ENCODE data around the gene CSDE1. TPM values are rescaled to one million over a fixed set of nuclear protein-coding genes. Genes with fewer than 3 reads are reported as not detected.

CSDE1 gene
- total and polyA plus RNA-seq, 4 donors = 135 to 591 (median 294) TPM

- Histone ChIP-seq H3K9me3 (ENCODE audit: control insufficient read depth in 4 of 4, insufficient read depth in 3 of 4, low read length in 3 of 4) (no peaks in the 10 kb centered on the region), H3K27ac (ENCODE audit: low read depth in 1 of 2, low read length in 1 of 2) (no peak within 1 kb of the TSS), H3K4me1 (ENCODE audit: control insufficient read depth in 5 of 5, insufficient read depth in 5 of 5, low read length in 5 of 5) (no peaks in the 10 kb centered on the region), H3K9ac (ENCODE audit: insufficient read depth in 1 of 2, low read length in 2 of 2) (no peak within 1 kb of the TSS), H3K27me3 (ENCODE audit: control insufficient read depth in 3 of 3, insufficient read depth in 3 of 3, low read length in 2 of 3) (peaks cover 0 to 7% (median 0%) of the 10 kb centered on the region in 3 donors), H3K4me3 (no peak within 1 kb of the TSS), H3K36me3 (ENCODE audit: control insufficient read depth in 4 of 4, insufficient read depth in 4 of 4, low read length in 4 of 4) (no peaks in the 10 kb centered on the region)
- TF ChIP-seq, protein P1, sequence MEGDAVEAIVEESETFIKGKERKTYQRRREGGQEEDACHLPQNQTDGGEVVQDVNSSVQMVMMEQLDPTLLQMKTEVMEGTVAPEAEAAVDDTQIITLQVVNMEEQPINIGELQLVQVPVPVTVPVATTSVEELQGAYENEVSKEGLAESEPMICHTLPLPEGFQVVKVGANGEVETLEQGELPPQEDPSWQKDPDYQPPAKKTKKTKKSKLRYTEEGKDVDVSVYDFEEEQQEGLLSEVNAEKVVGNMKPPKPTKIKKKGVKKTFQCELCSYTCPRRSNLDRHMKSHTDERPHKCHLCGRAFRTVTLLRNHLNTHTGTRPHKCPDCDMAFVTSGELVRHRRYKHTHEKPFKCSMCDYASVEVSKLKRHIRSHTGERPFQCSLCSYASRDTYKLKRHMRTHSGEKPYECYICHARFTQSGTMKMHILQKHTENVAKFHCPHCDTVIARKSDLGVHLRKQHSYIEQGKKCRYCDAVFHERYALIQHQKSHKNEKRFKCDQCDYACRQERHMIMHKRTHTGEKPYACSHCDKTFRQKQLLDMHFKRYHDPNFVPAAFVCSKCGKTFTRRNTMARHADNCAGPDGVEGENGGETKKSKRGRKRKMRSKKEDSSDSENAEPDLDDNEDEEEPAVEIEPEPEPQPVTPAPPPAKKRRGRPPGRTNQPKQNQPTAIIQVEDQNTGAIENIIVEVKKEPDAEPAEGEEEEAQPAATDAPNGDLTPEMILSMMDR (IDR thresholded peaks at IDR 0.05; ENCODE audit: control extremely low read depth, extremely low read depth) = no peak
- DNase-seq (no peak), ATAC-seq (ENCODE audit: insufficient read depth, low FRiP score) (no peak)
- WGBS, 2 donors = 78 to 90% methylated on average over 6 of the region's 6 CpGs
These were observed 62.2 kb downstream of the CSDE1 start, which contains the start of gene AMPD1 for GRCh38 chr1:114695430-114696058. Gene AMPD1, minus strand, starts transcription at chr1:114695546. Its CDS starts 75 bp downstream, at chr1:114695471.

DNA sequence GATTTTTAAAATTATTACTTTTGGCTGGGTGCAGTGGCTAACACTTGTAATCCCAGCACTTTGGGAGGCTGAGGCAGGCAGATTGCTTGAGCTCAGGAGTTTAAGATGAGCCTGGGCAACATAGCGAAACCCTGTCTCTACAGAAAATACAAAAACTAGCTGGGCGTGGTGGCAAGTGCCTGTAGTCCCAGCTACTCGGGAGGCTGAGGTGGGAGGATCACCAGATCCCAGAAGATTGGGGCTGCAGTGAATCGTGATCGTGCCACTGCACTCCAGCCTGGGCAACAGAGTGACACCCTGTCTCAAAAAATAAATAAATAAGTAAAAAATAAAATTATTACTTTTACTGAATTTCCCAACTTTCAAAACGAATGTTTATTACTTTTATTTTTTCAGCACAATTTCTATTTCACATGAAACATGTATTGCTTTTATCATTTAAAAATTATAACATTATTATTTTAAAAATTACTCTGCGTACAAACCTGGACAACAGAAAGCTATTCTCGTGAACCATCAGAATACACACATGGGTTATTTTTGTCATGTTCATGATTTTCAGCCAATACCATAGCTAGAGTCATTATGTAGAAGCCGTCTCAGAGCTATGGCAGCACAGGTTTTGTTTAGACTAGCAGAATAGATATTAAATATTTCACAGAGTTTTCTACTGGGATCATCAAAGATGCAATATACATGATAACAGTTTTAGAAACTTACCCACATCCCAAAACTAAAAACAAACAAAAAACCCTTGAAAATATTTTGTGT, 63.1 kb downstream of the CSDE1 start:
- peaks cover 0 to 7% (median 0%) of the 10 kb centered on the region in 3 donors for H3K27me3 ChIP-seq (ENCODE audit: control insufficient read depth in 3 of 3, insufficient read depth in 3 of 3, low read length in 2 of 3)
- H3K9me3 ChIP-seq (ENCODE audit: control insufficient read depth in 4 of 4, insufficient read depth in 3 of 4, low read length in 3 of 4) = no peaks in the 10 kb centered on the region
- no peaks in the 10 kb centered on the region for H3K36me3 ChIP-seq (ENCODE audit: control insufficient read depth in 4 of 4, insufficient read depth in 4 of 4, low read length in 4 of 4)
- TF ChIP-seq, protein P1 (IDR thresholded peaks at IDR 0.05; ENCODE audit: control extremely low read depth, extremely low read depth) = no peak
- WGBS, 2 donors = 87 to 96% methylated on average over 9 of the region's 9 CpGs
- H3K9ac ChIP-seq (ENCODE audit: insufficient read depth in 1 of 2, low read length in 2 of 2) = no peak overlapping the region
- no peak overlapping the region for H3K27ac ChIP-seq (ENCODE audit: low read depth in 1 of 2, low read length in 1 of 2)
- no peak for DNase-seq
- no peak overlapping the region for H3K4me3 ChIP-seq
- ATAC-seq (ENCODE audit: insufficient read depth, low FRiP score) = no peak
- H3K4me1 ChIP-seq (ENCODE audit: control insufficient read depth in 5 of 5, insufficient read depth in 5 of 5, low read length in 5 of 5) = no peaks in the 10 kb centered on the region

- no peak overlapping the region for H3K4me3 ChIP-seq
- no peak overlapping the region for H3K9ac ChIP-seq (ENCODE audit: insufficient read depth in 1 of 2, low read length in 2 of 2)
- H3K36me3 ChIP-seq (ENCODE audit: control insufficient read depth in 4 of 4, insufficient read depth in 4 of 4, low read length in 4 of 4) = no peaks in the 10 kb centered on the region
- H3K27me3 ChIP-seq (ENCODE audit: control insufficient read depth in 3 of 3, insufficient read depth in 3 of 3, low read length in 2 of 3) = peaks cover 0 to 7% (median 0%) of the 10 kb centered on the region in 3 donors
- DNase-seq (no peak), ATAC-seq (ENCODE audit: insufficient read depth, low FRiP score) (no peak)
- no peak overlapping the region for H3K27ac ChIP-seq (ENCODE audit: low read depth in 1 of 2, low read length in 1 of 2)
- no peaks in the 10 kb centered on the region for H3K9me3 ChIP-seq (ENCODE audit: control insufficient read depth in 4 of 4, insufficient read depth in 3 of 4, low read length in 3 of 4)
- H3K4me1 ChIP-seq (ENCODE audit: control insufficient read depth in 5 of 5, insufficient read depth in 5 of 5, low read length in 5 of 5) = no peaks in the 10 kb centered on the region
- TF ChIP-seq, protein P1 (IDR thresholded peaks at IDR 0.05; ENCODE audit: control extremely low read depth, extremely low read depth) = no peak
- 97% methylated on average over 3 of the region's 3 CpGs for WGBS, 2 donors
These were observed 64.8 kb downstream of the CSDE1 start for GRCh38 chr1:114692947-114693346.

Data from lung (tissue), 12 donors.